ENCODE results near the gene TASP1.

TASP1 gene

DNA sequence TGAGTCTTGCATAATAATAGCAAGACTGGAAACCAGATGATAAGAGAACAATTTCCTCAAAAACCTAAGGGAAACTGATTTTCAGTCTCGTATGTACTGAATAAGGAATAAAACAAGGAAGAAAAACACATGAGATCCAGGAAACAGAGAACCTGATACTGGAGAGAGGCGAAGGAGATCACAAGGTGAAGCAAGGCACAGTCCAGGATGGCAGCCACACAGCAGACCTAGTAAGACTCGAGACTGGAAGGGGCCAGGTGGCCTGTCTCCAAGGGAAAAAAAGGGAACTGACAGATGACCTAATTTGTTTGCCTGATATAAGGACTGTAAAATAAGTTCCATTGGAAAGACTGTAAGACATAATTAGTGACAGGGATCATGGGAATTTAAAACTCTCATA lies 71.1 kb downstream of the TASP1 start:
- no peak for DNase-seq
- Mint-ChIP-seq H3K4me1 (no peaks in the 10 kb centered on the region), H3K9me3 (peaks cover 6% of the 10 kb centered on the region), H3K36me3 (ENCODE audit: low read depth) (peaks cover 67% of the 10 kb centered on the region), H3K27ac (no peak overlapping the region), H3K27me3 (ENCODE audit: low read depth, poor library complexity) (peaks cover 3% of the 10 kb centered on the region), H3K4me3 (no peak overlapping the region)
- TF ChIP-seq, protein P1, sequence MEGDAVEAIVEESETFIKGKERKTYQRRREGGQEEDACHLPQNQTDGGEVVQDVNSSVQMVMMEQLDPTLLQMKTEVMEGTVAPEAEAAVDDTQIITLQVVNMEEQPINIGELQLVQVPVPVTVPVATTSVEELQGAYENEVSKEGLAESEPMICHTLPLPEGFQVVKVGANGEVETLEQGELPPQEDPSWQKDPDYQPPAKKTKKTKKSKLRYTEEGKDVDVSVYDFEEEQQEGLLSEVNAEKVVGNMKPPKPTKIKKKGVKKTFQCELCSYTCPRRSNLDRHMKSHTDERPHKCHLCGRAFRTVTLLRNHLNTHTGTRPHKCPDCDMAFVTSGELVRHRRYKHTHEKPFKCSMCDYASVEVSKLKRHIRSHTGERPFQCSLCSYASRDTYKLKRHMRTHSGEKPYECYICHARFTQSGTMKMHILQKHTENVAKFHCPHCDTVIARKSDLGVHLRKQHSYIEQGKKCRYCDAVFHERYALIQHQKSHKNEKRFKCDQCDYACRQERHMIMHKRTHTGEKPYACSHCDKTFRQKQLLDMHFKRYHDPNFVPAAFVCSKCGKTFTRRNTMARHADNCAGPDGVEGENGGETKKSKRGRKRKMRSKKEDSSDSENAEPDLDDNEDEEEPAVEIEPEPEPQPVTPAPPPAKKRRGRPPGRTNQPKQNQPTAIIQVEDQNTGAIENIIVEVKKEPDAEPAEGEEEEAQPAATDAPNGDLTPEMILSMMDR (IDR thresholded peaks at IDR 0.05): no peak

DNA sequence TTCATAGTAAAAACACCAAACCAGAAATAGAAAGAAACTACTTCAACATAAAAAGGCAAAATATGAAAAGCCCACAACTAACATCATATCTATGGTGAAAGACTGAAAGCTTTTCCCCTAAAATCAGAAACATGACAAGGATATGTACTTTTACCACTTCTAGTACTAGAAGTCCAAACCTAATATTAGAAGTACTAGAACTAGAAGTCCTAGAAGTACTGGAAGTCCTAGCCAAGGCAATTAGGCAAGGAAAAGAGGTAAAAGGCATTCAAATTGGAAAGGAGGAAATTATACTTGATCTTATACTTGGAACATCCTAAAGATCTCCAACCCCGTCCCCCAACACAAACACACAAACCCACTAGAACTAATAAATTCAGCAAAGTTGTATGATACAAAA lies 74.9 kb downstream of the TASP1 start:
- Mint-ChIP-seq H3K4me1 (no peaks in the 10 kb centered on the region), H3K27ac (no peak overlapping the region), H3K27me3 (ENCODE audit: low read depth, poor library complexity) (peaks cover 3% of the 10 kb centered on the region)

DNA sequence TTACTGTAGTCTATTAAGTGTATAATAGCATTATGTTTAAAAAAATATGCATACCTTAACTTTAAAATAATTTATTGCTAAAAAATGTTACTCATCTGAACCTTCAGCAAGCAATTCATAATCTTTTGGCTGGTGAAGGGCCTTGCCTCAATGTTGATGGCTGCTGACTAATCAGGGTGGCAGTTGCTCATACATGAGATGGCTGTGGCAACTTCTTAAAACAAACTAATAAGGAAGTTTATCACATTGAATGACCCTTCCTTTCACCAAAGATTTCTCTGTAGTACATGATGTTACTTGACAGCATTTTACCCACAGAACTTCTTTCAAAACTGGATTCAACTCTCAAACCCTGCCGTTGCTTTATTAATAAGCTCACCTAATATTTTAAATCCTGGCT lies 84.0 kb downstream of the TASP1 start:
- Mint-ChIP-seq H3K4me1 (no peaks in the 10 kb centered on the region), H3K9me3 (no peaks in the 10 kb centered on the region), H3K4me3 (no peak overlapping the region), H3K36me3 (ENCODE audit: low read depth) (peaks cover 35% of the 10 kb centered on the region), H3K27me3 (ENCODE audit: low read depth, poor library complexity) (no peaks in the 10 kb centered on the region), H3K27ac (no peak overlapping the region)
- TF ChIP-seq, protein P1 (IDR thresholded peaks at IDR 0.05): no peak
- no peak for DNase-seq

More for the DNA sequence above, 74.9 kb downstream of the TASP1 start:
- H3K4me3 Mint-ChIP-seq: no peak overlapping the region
- peaks cover 10% of the 10 kb centered on the region for H3K9me3 Mint-ChIP-seq
- TF ChIP-seq, protein P1 (IDR thresholded peaks at IDR 0.05): no peak
- no peak for DNase-seq
- H3K36me3 Mint-ChIP-seq (ENCODE audit: low read depth): peaks cover 83% of the 10 kb centered on the region

DNA sequence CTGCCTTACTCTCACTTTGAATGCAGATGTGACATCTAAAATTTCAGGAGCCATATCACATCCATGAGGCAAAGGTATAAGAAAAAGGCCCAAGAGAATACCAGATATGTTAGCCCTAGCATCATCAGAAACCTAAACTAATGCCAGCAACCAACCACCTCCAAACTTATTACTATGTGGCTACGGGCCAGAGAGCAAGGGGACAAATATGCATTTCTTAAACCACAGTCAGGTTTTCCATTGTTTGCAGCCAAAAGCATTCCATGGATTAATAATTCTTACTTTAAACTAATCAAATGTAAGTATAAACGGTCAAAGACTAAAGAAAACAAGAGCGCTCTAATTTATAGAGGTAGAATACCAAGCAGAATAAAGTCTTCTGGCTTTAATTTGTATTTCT lies 84.7 kb downstream of the TASP1 start:
- TF ChIP-seq, protein P1 (IDR thresholded peaks at IDR 0.05): no peak
- H3K27me3 Mint-ChIP-seq (ENCODE audit: low read depth, poor library complexity): no peaks in the 10 kb centered on the region
- no peak overlapping the region for H3K27ac Mint-ChIP-seq
- H3K4me1 Mint-ChIP-seq: no peaks in the 10 kb centered on the region
- H3K4me3 Mint-ChIP-seq: no peak overlapping the region
- no peak for DNase-seq
- no peaks in the 10 kb centered on the region for H3K9me3 Mint-ChIP-seq
- peaks cover 32% of the 10 kb centered on the region for H3K36me3 Mint-ChIP-seq (ENCODE audit: low read depth)

DNA sequence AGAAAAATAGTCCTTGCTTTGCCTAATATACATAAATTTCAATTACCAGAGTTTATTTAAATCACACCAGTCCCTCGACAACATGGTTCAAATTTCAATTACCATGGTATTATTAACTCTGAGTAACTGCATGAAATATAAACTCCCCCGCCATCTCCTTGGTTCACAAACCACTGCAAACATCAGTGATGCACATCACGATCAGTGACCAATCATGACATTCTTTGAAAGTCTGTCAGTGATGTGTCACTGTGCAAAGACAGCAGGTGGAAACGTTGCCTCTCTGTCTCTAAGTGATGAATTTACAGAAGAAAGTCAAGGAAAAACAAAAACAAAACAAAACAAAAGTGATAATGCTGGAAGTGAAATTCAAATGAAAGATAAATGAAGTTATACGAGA lies 86.7 kb downstream of the TASP1 start:
- TF ChIP-seq, protein P1 (IDR thresholded peaks at IDR 0.05): no peak
- peaks cover 18% of the 10 kb centered on the region for H3K36me3 Mint-ChIP-seq (ENCODE audit: low read depth)
- no peaks in the 10 kb centered on the region for H3K4me1 Mint-ChIP-seq
- DNase-seq: no peak
- H3K27me3 Mint-ChIP-seq (ENCODE audit: low read depth, poor library complexity): no peaks in the 10 kb centered on the region
- no peak overlapping the region for H3K4me3 Mint-ChIP-seq
- no peaks in the 10 kb centered on the region for H3K9me3 Mint-ChIP-seq
- no peak overlapping the region for H3K27ac Mint-ChIP-seq

DNA sequence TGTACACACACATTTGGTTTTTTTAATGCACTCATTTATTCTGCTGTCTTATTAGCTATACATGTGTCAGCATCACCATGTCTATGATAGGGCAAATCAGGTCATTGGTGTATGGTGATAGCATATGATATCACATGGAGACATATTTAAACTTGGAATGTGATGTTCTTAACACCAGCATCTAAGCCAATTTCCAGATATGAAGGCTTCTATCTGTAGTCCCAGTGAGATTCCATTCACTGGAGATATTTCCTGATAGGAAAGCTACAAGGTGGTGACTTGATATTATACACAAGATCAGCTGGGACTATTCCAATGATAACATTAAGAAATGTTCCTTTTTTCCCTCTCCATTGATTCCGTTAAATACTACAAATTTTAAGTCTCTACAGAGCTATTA lies 89.3 kb downstream of the TASP1 start:
- peaks cover 9% of the 10 kb centered on the region for H3K4me1 Mint-ChIP-seq
- DNase-seq: no peak
- no peaks in the 10 kb centered on the region for H3K36me3 Mint-ChIP-seq (ENCODE audit: low read depth)
- no peak overlapping the region for H3K27ac Mint-ChIP-seq
- no peak overlapping the region for H3K4me3 Mint-ChIP-seq
- no peaks in the 10 kb centered on the region for H3K9me3 Mint-ChIP-seq
- TF ChIP-seq, protein P1 (IDR thresholded peaks at IDR 0.05): no peak
- no peaks in the 10 kb centered on the region for H3K27me3 Mint-ChIP-seq (ENCODE audit: low read depth, poor library complexity)

Data from nephron progenitor cell (in vitro differentiated cells).